Esophagus muscularis mucosa (tissue), 4 donors: ENCODE results near the gene PTPN23. TPM values are rescaled to one million over a fixed set of nuclear protein-coding genes. Genes with fewer than 3 reads are reported as not detected.

ENCODE experiments used
- DNase-seq: peaks from one replicate; pipeline ENCODE4 v3.0.0-alpha.2; 2017; ENCODE audit errors: extremely low spot score
- H3K27ac ChIP-seq, 4 donors: fragments of 200-600 bp; sonication (generic); replicated peaks in 1 of 4; 1 replicate in 3 of 4; 2 replicates in 1 of 4; pipeline ENCODE4 v1.5.1; 2016 to 2019; ENCODE audit warnings: mild to moderate bottlenecking in 1 of 4
- H3K27me3 ChIP-seq, 4 donors: fragments of 200-600 bp; sonication (generic); one replicate each; pipeline versions ENCODE4 v1.5.1 to v1.6.0; 2016 to 2019
- H3K36me3 ChIP-seq, 4 donors: fragments of 200-600 bp; sonication (generic); one replicate each; pipeline ENCODE4 v1.5.1; 2016 to 2019
- H3K4me1 ChIP-seq, 4 donors: fragments of 200-600 bp; sonication (generic); one replicate each; pipeline ENCODE4 v1.5.1; 2016 to 2019
- H3K4me3 ChIP-seq, 4 donors: fragments of 200-600 bp; sonication (generic); 1 replicate in 2 of 4; 2 replicates in 2 of 4; pipeline ENCODE4 v1.5.1; 2016 to 2019; ENCODE audit warnings: mild to moderate bottlenecking in 4 of 4, moderate library complexity in 1 of 4
- H3K9me3 ChIP-seq, 4 donors: fragments of 200-600 bp; sonication (generic); 1 replicate in 3 of 4; 2 replicates in 1 of 4; pipeline ENCODE4 v1.5.1; 2016 to 2019
- EP300 ChIP-seq: sonication (generic); formaldehyde crosslinking; IDR thresholded peaks from one replicate; pipeline ENCODE4 v1.6.1; 2017; ENCODE audit warnings: antibody characterized with exemption
- POLR2A ChIP-seq: fragments of 450-650 bp; IDR thresholded peaks from one replicate; pipeline ENCODE4 v1.6.1; 2017; ENCODE audit warnings: antibody characterized with exemption, moderate library complexity, mild to moderate bottlenecking, low read depth
- POLR2AphosphoS5 ChIP-seq, 2 donors: sonication (generic); formaldehyde crosslinking; IDR thresholded peaks; one replicate each; pipeline ENCODE4 v1.6.1; 2017; ENCODE audit warnings: antibody characterized with exemption in 2 of 2
- WGBS: methylation state at CpG from one replicate; pipeline ENCODE4 v1.1.5; 2018; 5-methylcytosine and 5-hydroxymethylcytosine counted together
- intact Hi-C: fragments of 100-400 bp; cut with DNase I; formaldehyde crosslinking; loops from one replicate; pipeline ENCODE4 v1.15.1; 2023
- total RNA-seq, 4 donors: library from RNA; depleted of rRNA; stranded (reverse); fragments of >200 nt; gene quantifications; one replicate each; pipeline versions ENCODE4 v1.1.0 to v1.2.1, GENCODE V29; 2016
- TF ChIP-seq, protein P1 (sequence below), 3 experiments: fragments of 200-600 bp in 2 of 3; fragments of 450-650 bp in 1 of 3; sonication (generic) in 2 of 3; IDR thresholded peaks; one replicate each; pipeline ENCODE4 v1.5.1; 2017 to 2019; ENCODE audit warnings: antibody characterized with exemption in 3 of 3, mild to moderate bottlenecking in 2 of 3, moderate library complexity in 1 of 3

PTPN23 gene, protein sequence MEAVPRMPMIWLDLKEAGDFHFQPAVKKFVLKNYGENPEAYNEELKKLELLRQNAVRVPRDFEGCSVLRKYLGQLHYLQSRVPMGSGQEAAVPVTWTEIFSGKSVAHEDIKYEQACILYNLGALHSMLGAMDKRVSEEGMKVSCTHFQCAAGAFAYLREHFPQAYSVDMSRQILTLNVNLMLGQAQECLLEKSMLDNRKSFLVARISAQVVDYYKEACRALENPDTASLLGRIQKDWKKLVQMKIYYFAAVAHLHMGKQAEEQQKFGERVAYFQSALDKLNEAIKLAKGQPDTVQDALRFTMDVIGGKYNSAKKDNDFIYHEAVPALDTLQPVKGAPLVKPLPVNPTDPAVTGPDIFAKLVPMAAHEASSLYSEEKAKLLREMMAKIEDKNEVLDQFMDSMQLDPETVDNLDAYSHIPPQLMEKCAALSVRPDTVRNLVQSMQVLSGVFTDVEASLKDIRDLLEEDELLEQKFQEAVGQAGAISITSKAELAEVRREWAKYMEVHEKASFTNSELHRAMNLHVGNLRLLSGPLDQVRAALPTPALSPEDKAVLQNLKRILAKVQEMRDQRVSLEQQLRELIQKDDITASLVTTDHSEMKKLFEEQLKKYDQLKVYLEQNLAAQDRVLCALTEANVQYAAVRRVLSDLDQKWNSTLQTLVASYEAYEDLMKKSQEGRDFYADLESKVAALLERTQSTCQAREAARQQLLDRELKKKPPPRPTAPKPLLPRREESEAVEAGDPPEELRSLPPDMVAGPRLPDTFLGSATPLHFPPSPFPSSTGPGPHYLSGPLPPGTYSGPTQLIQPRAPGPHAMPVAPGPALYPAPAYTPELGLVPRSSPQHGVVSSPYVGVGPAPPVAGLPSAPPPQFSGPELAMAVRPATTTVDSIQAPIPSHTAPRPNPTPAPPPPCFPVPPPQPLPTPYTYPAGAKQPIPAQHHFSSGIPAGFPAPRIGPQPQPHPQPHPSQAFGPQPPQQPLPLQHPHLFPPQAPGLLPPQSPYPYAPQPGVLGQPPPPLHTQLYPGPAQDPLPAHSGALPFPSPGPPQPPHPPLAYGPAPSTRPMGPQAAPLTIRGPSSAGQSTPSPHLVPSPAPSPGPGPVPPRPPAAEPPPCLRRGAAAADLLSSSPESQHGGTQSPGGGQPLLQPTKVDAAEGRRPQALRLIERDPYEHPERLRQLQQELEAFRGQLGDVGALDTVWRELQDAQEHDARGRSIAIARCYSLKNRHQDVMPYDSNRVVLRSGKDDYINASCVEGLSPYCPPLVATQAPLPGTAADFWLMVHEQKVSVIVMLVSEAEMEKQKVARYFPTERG (N-terminal part only)
- 100 to 1,000 TPM in 1 of 4 donors, 10 to 100 TPM in 3; 16.9 to 156 (median 26.3) TPM for total RNA-seq

DNA sequence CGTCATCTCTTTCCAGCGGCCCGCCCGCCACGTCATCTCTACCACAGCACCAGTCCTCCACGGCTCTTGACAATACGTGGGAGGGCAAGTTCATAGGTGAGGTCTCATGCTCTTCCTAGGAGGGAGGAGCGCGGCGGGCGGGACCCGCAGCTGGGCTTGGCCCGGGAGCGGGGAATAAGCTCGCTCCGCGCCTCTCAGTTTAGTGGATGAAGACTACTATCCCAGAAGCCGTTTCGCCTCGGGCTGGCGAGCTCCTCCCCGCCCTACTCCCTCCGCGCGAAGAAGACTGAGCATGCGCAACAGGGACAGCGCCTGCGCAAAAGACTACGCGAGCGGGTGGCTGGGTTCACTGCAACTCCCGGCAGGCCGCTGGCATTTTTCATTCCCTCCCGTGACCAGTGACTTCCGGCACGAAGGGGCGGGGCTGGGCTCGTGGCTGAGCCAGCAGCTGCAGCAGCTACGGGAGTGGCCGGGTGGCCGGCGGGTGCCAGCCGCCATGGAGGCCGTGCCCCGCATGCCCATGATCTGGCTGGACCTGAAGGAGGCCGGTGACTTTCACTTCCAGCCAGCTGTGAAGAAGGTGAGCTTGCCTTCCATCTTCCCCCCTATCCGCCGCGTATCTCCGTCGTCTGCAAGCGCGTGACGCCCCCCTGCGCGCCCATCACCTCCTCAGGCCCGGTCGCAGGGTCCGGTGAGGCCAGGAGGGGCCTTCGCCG, at the start of gene PTPN23:
Gene PTPN23, plus strand, starts transcription at position 421 of the 716 bp plus-strand sequence. Its CDS starts 76 bp downstream, at position 497.
- H3K27me3 ChIP-seq = no peaks in the 10 kb centered on the region
- WGBS = 1% methylated on average over 16 of the region's 61 CpGs
- TF ChIP-seq POLR2A = peak; percentile 87
- peak; percentile 98 to 99 for TF ChIP-seq POLR2AphosphoS5 (IDR thresholded peaks at IDR 0.05)
- TF ChIP-seq EP300 = no peak
- TF ChIP-seq, protein P1, sequence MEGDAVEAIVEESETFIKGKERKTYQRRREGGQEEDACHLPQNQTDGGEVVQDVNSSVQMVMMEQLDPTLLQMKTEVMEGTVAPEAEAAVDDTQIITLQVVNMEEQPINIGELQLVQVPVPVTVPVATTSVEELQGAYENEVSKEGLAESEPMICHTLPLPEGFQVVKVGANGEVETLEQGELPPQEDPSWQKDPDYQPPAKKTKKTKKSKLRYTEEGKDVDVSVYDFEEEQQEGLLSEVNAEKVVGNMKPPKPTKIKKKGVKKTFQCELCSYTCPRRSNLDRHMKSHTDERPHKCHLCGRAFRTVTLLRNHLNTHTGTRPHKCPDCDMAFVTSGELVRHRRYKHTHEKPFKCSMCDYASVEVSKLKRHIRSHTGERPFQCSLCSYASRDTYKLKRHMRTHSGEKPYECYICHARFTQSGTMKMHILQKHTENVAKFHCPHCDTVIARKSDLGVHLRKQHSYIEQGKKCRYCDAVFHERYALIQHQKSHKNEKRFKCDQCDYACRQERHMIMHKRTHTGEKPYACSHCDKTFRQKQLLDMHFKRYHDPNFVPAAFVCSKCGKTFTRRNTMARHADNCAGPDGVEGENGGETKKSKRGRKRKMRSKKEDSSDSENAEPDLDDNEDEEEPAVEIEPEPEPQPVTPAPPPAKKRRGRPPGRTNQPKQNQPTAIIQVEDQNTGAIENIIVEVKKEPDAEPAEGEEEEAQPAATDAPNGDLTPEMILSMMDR (IDR thresholded peaks at IDR 0.05) = peak in 1 of 3 experiments; percentile 22
- H3K4me3 ChIP-seq = peak within 1 kb of the TSS; percentile 92 to 100 (median 96)
- peak within 1 kb of the TSS; percentile 95 to 99 (median 98) for H3K27ac ChIP-seq
- peaks cover 30 to 58% (median 47%) of the 10 kb centered on the region in 4 donors for H3K4me1 ChIP-seq
- DNase-seq = peak; percentile 99
- intact Hi-C loops = loop anchor here (2.0 kb wide), 1 partner anchor 94 kb away; the partner anchor contains the start of gene SCAP
- no peaks in the 10 kb centered on the region for H3K9me3 ChIP-seq
- peaks cover 0 to 6% (median 0%) of the 10 kb centered on the region in 4 donors for H3K36me3 ChIP-seq

DNA sequence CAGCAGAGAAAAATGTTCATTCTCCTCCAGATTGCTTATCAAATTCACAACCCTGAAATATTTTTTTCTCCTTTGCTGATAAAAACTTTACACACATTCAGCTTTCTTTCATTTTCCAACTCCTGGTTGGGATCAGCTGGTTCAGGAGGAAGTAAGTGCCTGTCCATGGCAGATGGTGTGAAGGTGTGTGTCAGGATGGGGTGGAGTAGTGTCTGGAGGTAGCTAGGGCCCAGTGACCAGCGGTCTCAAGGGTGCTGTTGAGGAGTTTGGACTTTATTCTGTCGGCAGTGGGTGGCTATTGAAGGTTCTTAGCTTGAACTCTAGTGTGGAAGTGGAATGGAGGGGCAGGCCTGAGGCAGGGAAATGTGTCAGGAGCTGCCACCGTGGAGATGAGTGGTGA, 46.9 kb upstream of the PTPN23 start:
- peaks cover 58 to 100% (median 99%) of the 10 kb centered on the region in 4 donors for H3K36me3 ChIP-seq
- no peaks in the 10 kb centered on the region for H3K9me3 ChIP-seq
- no peak for TF ChIP-seq POLR2AphosphoS5 (IDR thresholded peaks at IDR 0.05)
- no peak for TF ChIP-seq EP300
- TF ChIP-seq, protein P1 (IDR thresholded peaks at IDR 0.05) = no peak
- no peak for TF ChIP-seq POLR2A
- no peaks in the 10 kb centered on the region for H3K27me3 ChIP-seq
- intact Hi-C loops = no loop called here
- no peaks in the 10 kb centered on the region for H3K4me1 ChIP-seq
- WGBS = 77% methylated on average over 3 of the region's 3 CpGs
- no peak for DNase-seq
- H3K27ac ChIP-seq = no peak overlapping the region
- no peak overlapping the region for H3K4me3 ChIP-seq

DNA sequence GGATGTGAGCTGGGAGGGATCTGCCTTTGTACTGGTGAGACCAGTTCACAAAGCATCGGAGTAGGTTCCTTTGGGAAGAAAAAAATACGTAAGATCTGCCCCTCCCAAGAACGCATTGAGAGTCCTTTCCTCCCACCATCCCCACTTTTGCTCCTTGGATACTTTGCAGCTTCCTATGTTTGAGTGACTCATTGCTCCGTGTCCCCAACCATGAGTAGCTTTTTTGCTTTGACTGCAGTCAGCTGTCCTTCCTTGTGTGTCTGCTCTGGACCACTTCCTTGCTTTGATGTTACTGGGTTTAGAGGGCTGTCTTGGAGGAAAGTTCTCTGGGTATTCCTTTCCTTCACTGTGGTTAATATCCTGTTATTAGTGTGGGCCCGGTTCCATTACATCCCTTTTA, 43.2 kb upstream of the PTPN23 start:
- Histone ChIP-seq H3K36me3 (peaks cover 40 to 100% (median 93%) of the 10 kb centered on the region in 4 donors), H3K4me1 (no peaks in the 10 kb centered on the region), H3K4me3 (no peak overlapping the region), H3K27ac (no peak overlapping the region), H3K27me3 (no peaks in the 10 kb centered on the region), H3K9me3 (no peaks in the 10 kb centered on the region)
- no peak for DNase-seq
- TF ChIP-seq, protein P1 (IDR thresholded peaks at IDR 0.05) = no peak
- TF ChIP-seq POLR2AphosphoS5 (IDR thresholded peaks at IDR 0.05) (no peak), POLR2A (no peak), EP300 (no peak)
- WGBS = 93% methylated on average over 5 of the region's 5 CpGs
- intact Hi-C loops = no loop called here

DNA sequence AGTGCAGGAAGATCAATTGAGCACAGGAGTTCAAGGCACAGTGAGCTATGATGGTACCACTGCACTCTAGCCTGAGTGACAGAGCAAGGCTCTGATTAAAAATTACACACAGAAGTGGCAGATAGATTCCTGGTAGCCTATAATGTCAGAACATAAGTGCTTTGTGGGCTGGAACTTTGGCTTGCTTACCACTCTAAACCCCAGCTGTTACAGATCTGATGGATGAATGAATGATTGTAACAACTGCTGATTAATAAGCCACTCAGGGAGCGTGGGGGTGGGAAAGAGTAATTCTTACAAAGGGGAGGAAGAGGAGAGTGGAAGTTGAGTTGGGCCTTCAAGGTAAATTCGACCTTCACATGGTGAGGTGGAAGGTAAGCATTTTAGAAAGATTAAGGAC, 40.9 kb upstream of the PTPN23 start:
- no peaks in the 10 kb centered on the region for H3K9me3 ChIP-seq
- peaks cover 40 to 100% (median 92%) of the 10 kb centered on the region in 4 donors for H3K36me3 ChIP-seq
- H3K4me3 ChIP-seq = no peak overlapping the region
- WGBS = 93% methylated on average over 2 of the region's 2 CpGs
- no peaks in the 10 kb centered on the region for H3K4me1 ChIP-seq
- TF ChIP-seq, protein P1 (IDR thresholded peaks at IDR 0.05) = no peak
- no peak for TF ChIP-seq EP300
- no peak for TF ChIP-seq POLR2AphosphoS5 (IDR thresholded peaks at IDR 0.05)
- no peak for TF ChIP-seq POLR2A
- intact Hi-C loops = no loop called here
- no peaks in the 10 kb centered on the region for H3K27me3 ChIP-seq
- DNase-seq = no peak
- H3K27ac ChIP-seq = no peak overlapping the region
